Measurements from ENCODE around the gene PREB. TPM values are rescaled to one million over a fixed set of nuclear protein-coding genes. Genes with fewer than 3 reads are reported as not detected.

PREB gene
- total RNA-seq, 1 donor from 2014 or later: 56.3 TPM

GRCh38 chr2:27128668-27129571 lies 5.5 kb downstream of the PREB start:
- peak overlapping the region; percentile 76 for H3K27ac Mint-ChIP-seq (ENCODE audit: unreplicated experiment)
- DNase-seq (ENCODE audit: low read depth, low spot score): no peak
- peaks cover 12% of the 10 kb centered on the region for H3K4me1 Mint-ChIP-seq
- H3K9me3 Mint-ChIP-seq: no peaks in the 10 kb centered on the region
- TF ChIP-seq CTCF (conservative IDR thresholded peaks at IDR 0.05): no peak
- peaks cover 2% of the 10 kb centered on the region for H3K36me3 Mint-ChIP-seq (ENCODE audit: low read depth)
- H3K4me3 Mint-ChIP-seq: peak overlapping the region; percentile 56
- peaks cover 6% of the 10 kb centered on the region for H3K27me3 Mint-ChIP-seq (ENCODE audit: low read depth)

- Mint-ChIP-seq H3K4me3 (peak overlapping the region; percentile 56), H3K27ac (ENCODE audit: unreplicated experiment) (no peak overlapping the region), H3K9me3 (no peaks in the 10 kb centered on the region), H3K4me1 (peaks cover 8% of the 10 kb centered on the region), H3K36me3 (ENCODE audit: low read depth) (peaks cover 2% of the 10 kb centered on the region), H3K27me3 (ENCODE audit: low read depth) (peaks cover 11% of the 10 kb centered on the region)
- DNase-seq (ENCODE audit: low read depth, low spot score): no peak
- TF ChIP-seq CTCF (conservative IDR thresholded peaks at IDR 0.05): no peak
Measured at GRCh38 chr2:27127883-27128667, 6.4 kb downstream of the PREB start.

- Mint-ChIP-seq H3K9me3 (no peaks in the 10 kb centered on the region), H3K4me3 (peak overlapping the region; percentile 47), H3K4me1 (peaks cover 7% of the 10 kb centered on the region), H3K27ac (ENCODE audit: unreplicated experiment) (no peak overlapping the region), H3K27me3 (ENCODE audit: low read depth) (peaks cover 29% of the 10 kb centered on the region), H3K36me3 (ENCODE audit: low read depth) (peaks cover 2% of the 10 kb centered on the region)
- no peak for TF ChIP-seq CTCF (conservative IDR thresholded peaks at IDR 0.05)
- DNase-seq (ENCODE audit: low read depth, low spot score): no peak
Measured at GRCh38 chr2:27126252-27126710, 8.2 kb downstream of the PREB start.

GRCh38 chr2:27125104-27125503 lies 9.3 kb downstream of the PREB start:
- Mint-ChIP-seq H3K27me3 (ENCODE audit: low read depth) (peaks cover 40% of the 10 kb centered on the region), H3K4me1 (peaks cover 7% of the 10 kb centered on the region), H3K27ac (ENCODE audit: unreplicated experiment) (no peak overlapping the region), H3K9me3 (no peaks in the 10 kb centered on the region), H3K4me3 (peak overlapping the region; percentile 45), H3K36me3 (ENCODE audit: low read depth) (peaks cover 1% of the 10 kb centered on the region)
- no peak for DNase-seq (ENCODE audit: low read depth, low spot score)
- TF ChIP-seq CTCF (conservative IDR thresholded peaks at IDR 0.05): no peak

GRCh38 chr2:27123302-27124150 lies 10.9 kb downstream of the PREB start, which contains the start of gene ABHD1:
TSS of gene ABHD1 (plus strand) at chr2:27123815. CDS start at chr2:27123949, 134 bp downstream.
- Mint-ChIP-seq H3K9me3 (no peaks in the 10 kb centered on the region), H3K4me3 (peak within 1 kb of the TSS; percentile 88), H3K27me3 (ENCODE audit: low read depth) (peaks cover 53% of the 10 kb centered on the region), H3K27ac (ENCODE audit: unreplicated experiment) (no peak within 1 kb of the TSS), H3K36me3 (ENCODE audit: low read depth) (no peaks in the 10 kb centered on the region), H3K4me1 (peaks cover 11% of the 10 kb centered on the region)
- no peak for TF ChIP-seq CTCF (conservative IDR thresholded peaks at IDR 0.05)
- peak; percentile 44 for DNase-seq (ENCODE audit: low read depth, low spot score)

Measured in neural crest cell (in vitro differentiated cells).